Thyroid gland (tissue), 4 donors: ENCODE data around the gene SAMD11. TPM values are rescaled to one million over a fixed set of nuclear protein-coding genes. Genes with fewer than 3 reads are reported as not detected.

Experiments
- DNase-seq, 2 donors: peaks; one replicate each; pipeline ENCODE4 v3.0.0-alpha.2; 2019
- H3K27ac ChIP-seq, 3 donors: fragments of 200-600 bp; sonication (generic); 1 replicate in 2 of 3; 2 replicates in 1 of 3; pipeline ENCODE4 v1.5.1; 2016 to 2019; ENCODE audit warnings: mild to moderate bottlenecking in 1 of 3, moderate library complexity in 1 of 3
- H3K27me3 ChIP-seq: fragments of 200-600 bp; sonication (generic); one replicate; pipeline ENCODE4 v1.5.1; 2019
- H3K36me3 ChIP-seq, 2 donors: fragments of 200-600 bp; sonication (generic); one replicate each; pipeline ENCODE4 v1.5.1; 2016 to 2019
- H3K4me1 ChIP-seq, 2 donors: fragments of 200-600 bp; sonication (generic); one replicate each; pipeline ENCODE4 v1.5.1; 2017 to 2019
- H3K4me3 ChIP-seq, 3 donors: fragments of 200-600 bp; sonication (generic); replicated peaks in 1 of 3; 1 replicate in 2 of 3; 2 replicates in 1 of 3; pipeline ENCODE4 v1.5.1; 2016; ENCODE audit warnings: mild to moderate bottlenecking in 1 of 3
- H3K9me3 ChIP-seq: fragments of 200-600 bp; sonication (generic); one replicate; pipeline ENCODE4 v1.5.1; 2017
- CTCF ChIP-seq, 6 experiments: fragments of 200-600 bp in 3 of 6; fragments of 450-650 bp in 3 of 6; sonication (generic) in 3 of 6; IDR thresholded peaks; one replicate each; pipeline ENCODE4 v1.5.1; 2016 to 2019; ENCODE audit warnings: antibody characterized with exemption in 6 of 6, mild to moderate bottlenecking in 2 of 6, inconsistent platforms in 1 of 6, moderate library complexity in 1 of 6
- POLR2A ChIP-seq, 2 donors: fragments of 450-650 bp; IDR thresholded peaks; one replicate each; pipeline ENCODE4 v1.6.1; 2017; ENCODE audit warnings: antibody characterized with exemption in 2 of 2, mild to moderate bottlenecking in 2 of 2, moderate library complexity in 1 of 2
- WGBS, 2 donors: methylation state at CpG; one replicate each; pipeline ENCODE4 v1.1.5; 2017; 5-methylcytosine and 5-hydroxymethylcytosine counted together
- intact Hi-C: fragments of 100-400 bp; cut with DNase I; formaldehyde crosslinking; loops from one replicate; pipeline ENCODE4 v1.15.1; 2023
- total RNA-seq, 4 donors: library from RNA; depleted of rRNA; stranded (reverse); fragments of >200 nt; gene quantifications; one replicate each; pipeline ENCODE4 v1.2.3, GENCODE V29; 2016

Gene SAMD11
- total RNA-seq, 4 donors from 2014 or later: 4.1 to 11.2 (median 6.3) TPM

GRCh38 chr1:903721-904271, 19.9 kb upstream of the SAMD11 start:
- Histone ChIP-seq H3K4me1 (peaks cover 5 to 26% of the 10 kb centered on the region in 2 donors), H3K36me3 (no peaks in the 10 kb centered on the region), H3K9me3 (no peaks in the 10 kb centered on the region), H3K27ac (no peak overlapping the region), H3K4me3 (no peak overlapping the region), H3K27me3 (no peaks in the 10 kb centered on the region)
- TF ChIP-seq POLR2A (IDR thresholded peaks at IDR 0.05) (no peak), CTCF (IDR thresholded peaks at IDR 0.05) (no peak)
- DNase-seq: no peak
- 88 to 90% methylated on average over 2 to 15 of the region's 21 CpGs for WGBS, 2 donors
- intact Hi-C loops: loop anchor here (5.0 kb wide), 1 partner anchor 69 kb away; no protein-coding TSS in a partner anchor

GRCh38 chr1:904310-904950, 19.3 kb upstream of the SAMD11 start:
- no peaks in the 10 kb centered on the region for H3K27me3 ChIP-seq
- H3K9me3 ChIP-seq: no peaks in the 10 kb centered on the region
- H3K36me3 ChIP-seq: no peaks in the 10 kb centered on the region
- DNase-seq: peak; percentile 70 to 75
- H3K4me1 ChIP-seq: peaks cover 5 to 26% of the 10 kb centered on the region in 2 donors
- intact Hi-C loops: loop anchor here (5.0 kb wide), 1 partner anchor 68 kb away; no protein-coding TSS in a partner anchor
- 11 to 40% methylated on average over 7 to 34 of the region's 91 CpGs for WGBS, 2 donors
- TF ChIP-seq CTCF (IDR thresholded peaks at IDR 0.05) (peak; percentile 26 to 99 (median 90)), POLR2A (IDR thresholded peaks at IDR 0.05) (no peak)
- no peak overlapping the region for H3K27ac ChIP-seq
- H3K4me3 ChIP-seq: peak overlapping the region in 1 of 3 donors; percentile 34

- intact Hi-C loops: no loop called here
- H3K4me1 ChIP-seq: peaks cover 5 to 31% of the 10 kb centered on the region in 2 donors
- peak; percentile 39 to 43 for DNase-seq
- no peak for TF ChIP-seq POLR2A (IDR thresholded peaks at IDR 0.05)
- TF ChIP-seq CTCF (IDR thresholded peaks at IDR 0.05): no peak
- 17 to 20% methylated on average over 36 to 40 of the region's 49 CpGs for WGBS, 2 donors
- H3K27me3 ChIP-seq: no peaks in the 10 kb centered on the region
- H3K4me3 ChIP-seq: peak overlapping the region in 1 of 3 donors; percentile 34
- peak overlapping the region in 1 of 3 donors; percentile 6 for H3K27ac ChIP-seq
- no peaks in the 10 kb centered on the region for H3K36me3 ChIP-seq
- H3K9me3 ChIP-seq: no peaks in the 10 kb centered on the region
These were observed 18.5 kb upstream of the SAMD11 start for GRCh38 chr1:905071-905749.

- H3K27me3 ChIP-seq: no peaks in the 10 kb centered on the region
- no peaks in the 10 kb centered on the region for H3K9me3 ChIP-seq
- DNase-seq: no peak
- WGBS, 2 donors: 61 to 87% methylated on average over 8 to 10 of the region's 13 CpGs
- intact Hi-C loops: no loop called here
- peaks cover 5 to 35% of the 10 kb centered on the region in 2 donors for H3K4me1 ChIP-seq
- no peak for TF ChIP-seq POLR2A (IDR thresholded peaks at IDR 0.05)
- TF ChIP-seq CTCF (IDR thresholded peaks at IDR 0.05): no peak
- H3K36me3 ChIP-seq: no peaks in the 10 kb centered on the region
- no peak overlapping the region for H3K4me3 ChIP-seq
- no peak overlapping the region for H3K27ac ChIP-seq
These were observed 17.7 kb upstream of the SAMD11 start for GRCh38 chr1:905811-906599.
